HepG2 (cell line): ENCODE data around the gene CAMTA1. TPM values are rescaled to one million over a fixed set of nuclear protein-coding genes. Genes with fewer than 3 reads are reported as not detected.

ENCODE experiments used
- AGO1 ChIP-seq: fragments of 200-400 bp; formaldehyde crosslinking; IDR thresholded peaks from 2 replicates; pipeline ENCODE4 v1.6.1; 2017; ENCODE audit warnings: mild to moderate bottlenecking, low read depth, low read length, moderate library complexity; ENCODE audit not compliant: poor library complexity, severe bottlenecking
- AGO2 ChIP-seq: fragments of 200-400 bp; formaldehyde crosslinking; optimal IDR thresholded peaks from 2 replicates; pipeline ENCODE3; 2017; ENCODE audit warnings: mild to moderate bottlenecking, low read depth, low read length, moderate library complexity
- CCAR2 ChIP-seq: fragments of 200-400 bp; formaldehyde crosslinking; optimal IDR thresholded peaks from 2 replicates; pipeline ENCODE3; 2018; ENCODE audit warnings: low read depth, mild to moderate bottlenecking, low read length, moderate library complexity
- CHD4 ChIP-seq: fragments of 200-600 bp; sonication (generic); IDR thresholded peaks from 2 replicates; pipeline ENCODE4 v1.7.0; 2017; ENCODE audit warnings: mild to moderate bottlenecking, low read length, borderline replicate concordance
- MYC ChIP-seq: sonication (generic); formaldehyde crosslinking; IDR thresholded peaks from 2 replicates; pipeline ENCODE4 v1.9.0; 2021; ENCODE audit warnings: missing genetic modification reagents, borderline replicate concordance
- PRMT3 ChIP-seq: sonication (generic); formaldehyde crosslinking; IDR thresholded peaks from 2 replicates; pipeline ENCODE4 v1.8.1; 2022; ENCODE audit warnings: low read depth, mild to moderate bottlenecking, moderate library complexity, missing genetic modification reagents, borderline replicate concordance
- TBX2 ChIP-seq: sonication (generic); formaldehyde crosslinking; IDR thresholded peaks from 2 replicates; pipeline ENCODE4 v1.5.0; 2020; ENCODE audit warnings: missing genetic modification reagents, mild to moderate bottlenecking, borderline replicate concordance
- ZNF230 ChIP-seq: sonication (generic); formaldehyde crosslinking; IDR thresholded peaks from 2 replicates; pipeline ENCODE4 v1.4.0; 2020; ENCODE audit warnings: mild to moderate bottlenecking, missing genetic modification reagents
- ZNF678 ChIP-seq: sonication (generic); formaldehyde crosslinking; IDR thresholded peaks from 2 replicates; pipeline ENCODE4 v1.4.0; 2020; ENCODE audit warnings: mild to moderate bottlenecking, missing genetic modification reagents
- ZNF746 ChIP-seq: sonication (generic); formaldehyde crosslinking; IDR thresholded peaks from 2 replicates; pipeline ENCODE4 v1.8.0; 2022; ENCODE audit warnings: mild to moderate bottlenecking, missing genetic modification reagents
- ZNF83 ChIP-seq: sonication (generic); formaldehyde crosslinking; IDR thresholded peaks from 2 replicates; pipeline ENCODE4 v1.4.0; 2020; ENCODE audit warnings: missing genetic modification reagents, mild to moderate bottlenecking, borderline replicate concordance
- polyA plus RNA-seq, 8 experiments: library from polyadenylated mRNA; depleted of rRNA in 3 of 8; stranded (reverse) in 7 of 8; unstranded in 1 of 8; fragments of >200 nt; fragmentation: Illumina TruSeq in 4 of 8; extraction: Trizol in 4 of 8; gene quantifications; 2 replicates each; pipeline versions ENCODE4 v1.2.1 to v1.2.3, GENCODE V29; 2011 to 2016; ENCODE audit warnings: low read depth in 4 of 8, missing spikeins in 1 of 8, mixed read lengths in 1 of 8; ENCODE audit not compliant: insufficient read depth in 1 of 8
- total RNA-seq, 5 experiments: library from RNA; depleted of rRNA; stranded (reverse); fragments of >200 nt; fragmentation: Illumina TruSeq; extraction: Trizol; gene quantifications; 2 replicates each; pipeline ENCODE4 v1.2.3, GENCODE V29; 2016; ENCODE audit warnings: low read depth in 1 of 5
- TF ChIP-seq, protein P1 (sequence below), 2 experiments: fragments of 450-650 bp in 1 of 2; sonication (generic) in 1 of 2; formaldehyde crosslinking in 1 of 2; IDR thresholded peaks; 2 replicates each; pipeline versions ENCODE4 v1.6.1 to v1.8.0; 2016 to 2022; ENCODE audit warnings: antibody characterized with exemption in 1 of 2, mild to moderate bottlenecking in 1 of 2, missing genetic modification reagents in 1 of 2
- TF ChIP-seq, protein P2 (sequence below): IDR thresholded peaks from 2 replicates; pipeline ENCODE4 v1.6.1; 2016
- TF ChIP-seq, protein P3 (sequence below): sonication (generic); formaldehyde crosslinking; IDR thresholded peaks from 2 replicates; pipeline ENCODE4 v1.9.0; 2021; ENCODE audit warnings: missing genetic modification reagents, mild to moderate bottlenecking, borderline replicate concordance
- TF ChIP-seq, protein P4 (sequence below): sonication (generic); formaldehyde crosslinking; conservative IDR thresholded peaks from 2 replicates; pipeline ENCODE4 v1.4.0; 2020; ENCODE audit warnings: missing genetic modification reagents

The CAMTA1 gene
- total and polyA plus RNA-seq, 2 of the 13 experiments (the other 11 are each of a cell fraction or from before 2014, with no cell fraction given) = 25.0 to 36.4 TPM

DNA sequence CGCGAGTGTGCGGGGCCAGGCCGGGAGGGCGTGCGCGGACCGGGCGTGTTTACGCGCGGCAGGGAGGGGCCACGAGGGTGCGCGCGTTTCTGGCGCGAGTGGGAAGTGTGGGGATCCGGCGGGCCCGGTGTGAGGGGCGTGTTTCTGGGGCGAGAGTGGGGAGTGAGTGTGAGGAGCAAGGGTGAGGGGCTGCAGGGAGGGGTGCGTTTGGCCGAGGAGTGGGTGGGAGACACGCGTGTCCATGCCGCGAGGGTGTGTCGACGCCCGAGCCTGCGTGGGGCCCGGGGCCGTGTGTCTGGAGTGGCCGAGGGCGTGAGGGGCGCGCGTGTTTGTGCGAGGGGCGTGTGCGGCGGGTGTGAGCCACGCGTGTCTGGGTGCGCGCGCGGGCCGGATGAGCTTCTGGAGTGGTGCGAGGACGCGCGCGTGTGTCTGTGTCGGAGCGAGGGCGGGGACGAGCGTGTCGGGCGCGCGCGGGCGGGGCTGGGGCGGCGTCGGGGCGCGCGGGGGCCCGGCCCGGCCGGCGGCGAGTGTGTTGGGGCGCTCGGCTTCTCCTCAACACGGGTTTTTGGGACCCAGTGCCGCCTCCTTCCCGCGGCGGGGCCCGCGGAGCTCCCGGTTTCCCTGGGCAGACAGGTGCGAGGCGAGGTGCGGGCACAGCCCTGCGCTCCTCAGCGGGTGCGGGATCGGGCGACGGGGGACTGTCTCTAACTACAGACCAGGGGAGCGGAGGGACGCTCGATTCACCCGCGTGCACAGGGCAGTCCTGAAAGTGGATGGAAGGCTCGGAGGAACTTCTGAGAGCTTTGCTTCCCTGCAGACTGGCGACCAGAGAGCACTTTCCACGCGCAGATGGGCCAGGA, 920.0 kb downstream of the CAMTA1 start (continued):
- TF ChIP-seq, protein P1, sequence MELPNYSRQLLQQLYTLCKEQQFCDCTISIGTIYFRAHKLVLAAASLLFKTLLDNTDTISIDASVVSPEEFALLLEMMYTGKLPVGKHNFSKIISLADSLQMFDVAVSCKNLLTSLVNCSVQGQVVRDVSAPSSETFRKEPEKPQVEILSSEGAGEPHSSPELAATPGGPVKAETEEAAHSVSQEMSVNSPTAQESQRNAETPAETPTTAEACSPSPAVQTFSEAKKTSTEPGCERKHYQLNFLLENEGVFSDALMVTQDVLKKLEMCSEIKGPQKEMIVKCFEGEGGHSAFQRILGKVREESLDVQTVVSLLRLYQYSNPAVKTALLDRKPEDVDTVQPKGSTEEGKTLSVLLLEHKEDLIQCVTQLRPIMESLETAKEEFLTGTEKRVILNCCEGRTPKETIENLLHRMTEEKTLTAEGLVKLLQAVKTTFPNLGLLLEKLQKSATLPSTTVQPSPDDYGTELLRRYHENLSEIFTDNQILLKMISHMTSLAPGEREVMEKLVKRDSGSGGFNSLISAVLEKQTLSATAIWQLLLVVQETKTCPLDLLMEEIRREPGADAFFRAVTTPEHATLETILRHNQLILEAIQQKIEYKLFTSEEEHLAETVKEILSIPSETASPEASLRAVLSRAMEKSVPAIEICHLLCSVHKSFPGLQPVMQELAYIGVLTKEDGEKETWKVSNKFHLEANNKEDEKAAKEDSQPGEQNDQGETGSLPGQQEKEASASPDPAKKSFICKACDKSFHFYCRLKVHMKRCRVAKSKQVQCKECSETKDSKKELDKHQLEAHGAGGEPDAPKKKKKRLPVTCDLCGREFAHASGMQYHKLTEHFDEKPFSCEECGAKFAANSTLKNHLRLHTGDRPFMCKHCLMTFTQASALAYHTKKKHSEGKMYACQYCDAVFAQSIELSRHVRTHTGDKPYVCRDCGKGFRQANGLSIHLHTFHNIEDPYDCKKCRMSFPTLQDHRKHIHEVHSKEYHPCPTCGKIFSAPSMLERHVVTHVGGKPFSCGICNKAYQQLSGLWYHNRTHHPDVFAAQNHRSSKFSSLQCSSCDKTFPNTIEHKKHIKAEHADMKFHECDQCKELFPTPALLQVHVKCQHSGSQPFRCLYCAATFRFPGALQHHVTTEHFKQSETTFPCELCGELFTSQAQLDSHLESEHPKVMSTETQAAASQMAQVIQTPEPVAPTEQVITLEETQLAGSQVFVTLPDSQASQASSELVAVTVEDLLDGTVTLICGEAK (IDR thresholded peaks at IDR 0.05) = no peak
- TF ChIP-seq, protein P1 (CRISPR knock-in tag; IDR thresholded peaks at IDR 0.05) = 0 out of 2 replicates have a peak, but pooled peaks have one; percentile 29
- peak; percentile 15 for TF ChIP-seq AGO2
- TF ChIP-seq ZNF678 = peak; percentile 22; the same call in 1 of the 2 replicates
- TF ChIP-seq ZNF230 = no peak
- TF ChIP-seq, protein P2, sequence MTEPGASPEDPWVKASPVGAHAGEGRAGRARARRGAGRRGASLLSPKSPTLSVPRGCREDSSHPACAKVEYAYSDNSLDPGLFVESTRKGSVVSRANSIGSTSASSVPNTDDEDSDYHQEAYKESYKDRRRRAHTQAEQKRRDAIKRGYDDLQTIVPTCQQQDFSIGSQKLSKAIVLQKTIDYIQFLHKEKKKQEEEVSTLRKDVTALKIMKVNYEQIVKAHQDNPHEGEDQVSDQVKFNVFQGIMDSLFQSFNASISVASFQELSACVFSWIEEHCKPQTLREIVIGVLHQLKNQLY (CRISPR knock-in tag) = no peak
- TF ChIP-seq, protein P3, sequence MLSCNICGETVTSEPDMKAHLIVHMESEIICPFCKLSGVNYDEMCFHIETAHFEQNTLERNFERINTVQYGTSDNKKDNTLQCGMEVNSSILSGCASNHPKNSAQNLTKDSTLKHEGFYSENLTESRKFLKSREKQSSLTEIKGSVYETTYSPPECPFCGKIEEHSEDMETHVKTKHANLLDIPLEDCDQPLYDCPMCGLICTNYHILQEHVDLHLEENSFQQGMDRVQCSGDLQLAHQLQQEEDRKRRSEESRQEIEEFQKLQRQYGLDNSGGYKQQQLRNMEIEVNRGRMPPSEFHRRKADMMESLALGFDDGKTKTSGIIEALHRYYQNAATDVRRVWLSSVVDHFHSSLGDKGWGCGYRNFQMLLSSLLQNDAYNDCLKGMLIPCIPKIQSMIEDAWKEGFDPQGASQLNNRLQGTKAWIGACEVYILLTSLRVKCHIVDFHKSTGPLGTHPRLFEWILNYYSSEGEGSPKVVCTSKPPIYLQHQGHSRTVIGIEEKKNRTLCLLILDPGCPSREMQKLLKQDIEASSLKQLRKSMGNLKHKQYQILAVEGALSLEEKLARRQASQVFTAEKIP = no peak
- TF ChIP-seq AGO1 = peak; percentile 79
- TF ChIP-seq ZNF83 (CRISPR knock-in tag) = no peak
- TF ChIP-seq MYC (CRISPR knock-in tag) = peak; percentile 34; the same call in 1 of the 2 replicates
- TF ChIP-seq, protein P4, sequence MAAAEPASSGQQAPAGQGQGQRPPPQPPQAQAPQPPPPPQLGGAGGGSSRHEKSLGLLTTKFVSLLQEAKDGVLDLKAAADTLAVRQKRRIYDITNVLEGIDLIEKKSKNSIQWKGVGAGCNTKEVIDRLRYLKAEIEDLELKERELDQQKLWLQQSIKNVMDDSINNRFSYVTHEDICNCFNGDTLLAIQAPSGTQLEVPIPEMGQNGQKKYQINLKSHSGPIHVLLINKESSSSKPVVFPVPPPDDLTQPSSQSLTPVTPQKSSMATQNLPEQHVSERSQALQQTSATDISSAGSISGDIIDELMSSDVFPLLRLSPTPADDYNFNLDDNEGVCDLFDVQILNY = 0 out of 2 replicates have a peak, but pooled peaks have one; percentile 8
- no peak for TF ChIP-seq ZNF746 (CRISPR knock-in tag)
- no peak for TF ChIP-seq PRMT3 (CRISPR knock-in tag)
- no peak for TF ChIP-seq CCAR2
- peak; percentile 53; the same call in 1 of the 2 replicates for TF ChIP-seq CHD4
- 0 out of 2 replicates have a peak, but pooled peaks have one; percentile 20 for TF ChIP-seq TBX2 (CRISPR knock-in tag)
